Measurements from ENCODE around the gene CEP131.

- TF ChIP-seq POLR2A (IDR thresholded peaks at IDR 0.05) = no peak
- TF ChIP-seq, protein P1, sequence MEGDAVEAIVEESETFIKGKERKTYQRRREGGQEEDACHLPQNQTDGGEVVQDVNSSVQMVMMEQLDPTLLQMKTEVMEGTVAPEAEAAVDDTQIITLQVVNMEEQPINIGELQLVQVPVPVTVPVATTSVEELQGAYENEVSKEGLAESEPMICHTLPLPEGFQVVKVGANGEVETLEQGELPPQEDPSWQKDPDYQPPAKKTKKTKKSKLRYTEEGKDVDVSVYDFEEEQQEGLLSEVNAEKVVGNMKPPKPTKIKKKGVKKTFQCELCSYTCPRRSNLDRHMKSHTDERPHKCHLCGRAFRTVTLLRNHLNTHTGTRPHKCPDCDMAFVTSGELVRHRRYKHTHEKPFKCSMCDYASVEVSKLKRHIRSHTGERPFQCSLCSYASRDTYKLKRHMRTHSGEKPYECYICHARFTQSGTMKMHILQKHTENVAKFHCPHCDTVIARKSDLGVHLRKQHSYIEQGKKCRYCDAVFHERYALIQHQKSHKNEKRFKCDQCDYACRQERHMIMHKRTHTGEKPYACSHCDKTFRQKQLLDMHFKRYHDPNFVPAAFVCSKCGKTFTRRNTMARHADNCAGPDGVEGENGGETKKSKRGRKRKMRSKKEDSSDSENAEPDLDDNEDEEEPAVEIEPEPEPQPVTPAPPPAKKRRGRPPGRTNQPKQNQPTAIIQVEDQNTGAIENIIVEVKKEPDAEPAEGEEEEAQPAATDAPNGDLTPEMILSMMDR (IDR thresholded peaks at IDR 0.05) = no peak
These were observed 32.9 kb downstream of the CEP131 start for GRCh38 chr17:81189670-81190530.
